Pancreas (tissue), 10 donors: ENCODE measurements around the gene RPL32. TPM values are rescaled to one million over a fixed set of nuclear protein-coding genes. Genes with fewer than 3 reads are reported as not detected.

ENCODE experiments used
- ATAC-seq, 4 donors: fragments of 200-7000 bp; cut with Tn5 transposase; one replicate each; pipeline versions ENCODE4 v1.8.0 to v1.9.1; 2020; ENCODE audit warnings: mild to moderate bottlenecking in 4 of 4, moderate library complexity in 4 of 4
- DNase-seq, 6 donors: peaks; one replicate each; pipeline ENCODE4 v3.0.0-alpha.2; 2020
- FAIRE-seq: peaks from 2 replicates; lab custom pipeline; 2012; peaks lifted over from hg19 to GRCh38; lab: Jason Lieb, UNC
- H3K27ac ChIP-seq, 4 donors: fragments of 200-600 bp; sonication (generic); 1 replicate in 3 of 4; 2 replicates in 1 of 4; pipeline versions ENCODE4 v1.5.0 to v1.8.0; 2020
- H3K27me3 ChIP-seq, 4 donors: fragments of 200-600 bp; one replicate each; pipeline ENCODE4 v1.8.0; 2021
- H3K36me3 ChIP-seq, 3 donors: fragments of 200-600 bp; sonication (generic) in 1 of 3; one replicate each; pipeline versions ENCODE4 v1.5.0 to v1.8.0; 2020 to 2021
- H3K4me1 ChIP-seq, 3 donors: fragments of 200-600 bp; one replicate each; pipeline ENCODE4 v1.8.0; 2021
- H3K4me3 ChIP-seq, 4 donors: fragments of 200-600 bp; sonication (generic) in 2 of 4; one replicate each; pipeline versions ENCODE4 v1.5.0 to v1.8.0; 2020 to 2021
- H3K9me3 ChIP-seq, 4 donors: fragments of 200-600 bp; one replicate each; pipeline ENCODE4 v1.8.0; 2021
- CTCF ChIP-seq, 4 donors: fragments of 200-600 bp; sonication (generic) in 3 of 4; IDR thresholded peaks; one replicate each; pipeline versions ENCODE4 v1.5.0 to v1.8.0; 2021; ENCODE audit warnings: antibody characterized with exemption in 4 of 4
- WGBS, 2 donors: extraction: QIAGEN DNeasy Blood & Tissue Kit; methylation state at CpG; one replicate each; pipeline ENCODE4 v1.1.7; 2013; 5-methylcytosine and 5-hydroxymethylcytosine counted together
- intact Hi-C, 3 donors: fragments of 100-400 bp; cut with DNase I; formaldehyde crosslinking; loops; one replicate each; pipeline versions ENCODE4 v1.11.1 to v1.14.2; 2022
- polyA plus RNA-seq, 2 donors: library from polyadenylated mRNA; stranded (reverse); fragments of 200-250 nt; gene quantifications; one replicate each; pipeline ENCODE4 v1.2.3, GENCODE V29; 2013
- total RNA-seq, 6 donors: library from RNA; stranded (reverse); fragmentation: NEBNext Ultra II Directional in 4 of 6; extraction: Animal tissue kit (Norgen Biotek cat#: 25700) in 4 of 6; gene quantifications; one replicate each; pipeline versions ENCODE4 v1.2.1 to v1.2.4, GENCODE V29; 2021 to 2023
- donor health status: healthy with polysubstance abuse.
- donor health status: DM: no; HTN: no; CAD: no; lungs with moderate emphysema.
- donor health status: DM: no; HTN: no; CAD: no.
- donor health status: control.
- donor health status: control.
- donor health status: Bipolar disorder and iron deficiency.
- donor health status: DM: yes; HTN: yes; CAD: no.
- donor health status: DM: no; HTN: no; CAD: no.
- donor health status: DM: no; HTN: no; CAD: no.
- donor health status: DM: yes; HTN: yes; CAD: no.

The RPL32 gene
- total and polyA plus RNA-seq, 8 donors, result 931 to 1,793 (median 1,293) TPM

DNA sequence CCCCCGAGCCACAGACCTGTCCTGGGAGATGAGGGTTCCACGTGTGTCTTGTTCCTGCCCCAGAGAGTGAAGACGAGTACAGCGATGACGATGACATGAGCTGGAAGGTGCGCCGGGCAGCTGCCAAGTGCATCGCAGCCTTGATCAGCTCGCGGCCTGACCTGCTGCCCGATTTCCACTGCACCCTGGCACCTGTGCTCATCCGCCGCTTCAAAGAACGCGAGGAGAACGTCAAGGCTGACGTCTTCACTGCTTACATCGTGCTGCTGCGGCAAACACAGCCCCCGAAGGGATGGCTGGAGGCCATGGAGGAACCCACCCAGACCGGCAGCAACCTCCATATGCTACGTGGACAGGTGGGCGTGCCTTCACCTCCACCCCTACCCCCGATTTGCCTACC lies 26.3 kb downstream of the RPL32 start:
- FAIRE-seq (no peak), ATAC-seq (no peak), DNase-seq (no peak)
- no peaks in the 10 kb centered on the region for H3K36me3 ChIP-seq
- H3K4me1 ChIP-seq, result no peaks in the 10 kb centered on the region
- H3K4me3 ChIP-seq, result no peak overlapping the region
- intact Hi-C loops, result no loop called here
- WGBS, 2 donors, result 82 to 87% methylated on average over 24 of the region's 24 CpGs
- H3K27me3 ChIP-seq, result no peaks in the 10 kb centered on the region
- no peak overlapping the region for H3K27ac ChIP-seq
- H3K9me3 ChIP-seq, result no peaks in the 10 kb centered on the region
- no peak for TF ChIP-seq CTCF (IDR thresholded peaks at IDR 0.05)

- DNase-seq (no peak), FAIRE-seq (no peak), ATAC-seq (no peak)
- no peak for TF ChIP-seq CTCF (IDR thresholded peaks at IDR 0.05)
- no peaks in the 10 kb centered on the region for H3K9me3 ChIP-seq
- no peaks in the 10 kb centered on the region for H3K36me3 ChIP-seq
- WGBS, 2 donors, result 80 to 93% methylated on average over 6 of the region's 6 CpGs
- H3K4me1 ChIP-seq, result no peaks in the 10 kb centered on the region
- intact Hi-C loops, result no loop called here
- no peak overlapping the region for H3K4me3 ChIP-seq
- H3K27ac ChIP-seq, result no peak overlapping the region
- H3K27me3 ChIP-seq, result no peaks in the 10 kb centered on the region
Measured at GRCh38 chr3:12813967-12814366, 27.4 kb downstream of the RPL32 start.

- H3K9me3 ChIP-seq, result no peaks in the 10 kb centered on the region
- DNase-seq (no peak), ATAC-seq (no peak), FAIRE-seq (no peak)
- no peaks in the 10 kb centered on the region for H3K4me1 ChIP-seq
- H3K36me3 ChIP-seq, result no peaks in the 10 kb centered on the region
- intact Hi-C loops, result no loop called here
- WGBS, 2 donors, result 86 to 94% methylated on average over 3 of the region's 3 CpGs
- H3K4me3 ChIP-seq, result no peak overlapping the region
- TF ChIP-seq CTCF (IDR thresholded peaks at IDR 0.05), result no peak
- H3K27me3 ChIP-seq, result no peaks in the 10 kb centered on the region
- H3K27ac ChIP-seq, result no peak overlapping the region
Measured at GRCh38 chr3:12812812-12813211, 28.6 kb downstream of the RPL32 start.

GRCh38 chr3:12810961-12811360 lies 30.4 kb downstream of the RPL32 start:
- FAIRE-seq, result no peak

More at GRCh38 chr3:12810961-12811360, 30.4 kb downstream of the RPL32 start:
- intact Hi-C loops, result no loop called here
- H3K9me3 ChIP-seq, result no peaks in the 10 kb centered on the region
- H3K27ac ChIP-seq, result peak overlapping the region in 1 of 4 donors; percentile 0
- no peak for TF ChIP-seq CTCF (IDR thresholded peaks at IDR 0.05)
- DNase-seq (no peak), ATAC-seq (no peak)
- H3K36me3 ChIP-seq, result no peaks in the 10 kb centered on the region
- H3K27me3 ChIP-seq, result no peaks in the 10 kb centered on the region
- WGBS, 2 donors, result 65 to 66% methylated on average over 5 of the region's 5 CpGs
- no peak overlapping the region for H3K4me3 ChIP-seq
- no peaks in the 10 kb centered on the region for H3K4me1 ChIP-seq
